ENCODE data around the gene THSD4.

- TF ChIP-seq CTCF (conservative IDR thresholded peaks at IDR 0.05 in 1 of 2, IDR thresholded peaks at IDR 0.05 in 1 of 2; ENCODE audit: low read depth in 1 of 2, low read length in 2 of 2), result no peak
- TF ChIP-seq EZH2 (IDR thresholded peaks at IDR 0.05; ENCODE audit: low read length, missing control alignments), result no peak
These were observed 617.4 kb downstream of the THSD4 start for GRCh38 chr15:71732636-71733035.

Measured in fibroblast of lung (primary cell).